ENCODE results near the gene SNX30.
A peak's percentile ranks its signal among the peaks of the same experiment; 100 is the strongest.
"Not testable (repeated sequence)": the region's sequence is repeated elsewhere in the genome, so short reads cannot be mapped to it uniquely, and the experiment has no call there.

Gene SNX30

DNA sequence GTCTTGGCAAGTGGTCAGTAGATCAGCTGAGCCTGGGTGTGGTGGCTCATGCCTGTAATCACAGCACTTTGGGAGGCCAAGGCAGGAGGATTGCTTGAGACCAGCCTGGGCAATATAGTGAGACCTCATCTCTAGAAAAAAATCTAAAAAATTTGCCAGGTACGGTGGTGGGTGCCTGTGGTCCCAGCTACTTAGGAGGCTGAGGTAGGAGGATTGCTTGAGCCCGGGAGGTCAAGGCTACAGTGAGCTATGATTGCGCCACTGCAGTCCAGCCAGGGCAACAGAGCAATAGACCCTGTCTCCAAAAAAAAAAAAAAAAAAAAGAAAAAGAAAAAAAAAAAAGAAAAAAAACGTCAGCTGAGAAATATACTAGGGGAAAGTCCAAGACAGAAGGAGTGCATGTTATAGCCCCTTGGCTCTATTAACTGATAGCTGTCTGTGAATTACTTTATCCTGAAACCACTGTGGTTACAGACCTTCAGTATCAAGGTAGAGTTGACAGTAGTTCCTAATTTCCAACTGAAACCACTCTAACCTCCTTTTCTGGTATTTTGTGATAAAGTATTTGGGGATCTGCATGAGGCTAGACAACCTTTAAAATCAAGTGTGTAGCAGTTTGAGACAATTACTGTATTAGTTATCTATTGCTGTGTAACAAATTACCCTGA, 30.3 kb upstream of the SNX30 start:
- Histone ChIP-seq H3K9me3 (ENCODE audit: control insufficient read depth, insufficient read depth, low read depth, low read length) (no peaks in the 10 kb centered on the region), H3K4me3 (ENCODE audit: low read depth, low read length) (no peak overlapping the region), H3K27ac (ENCODE audit: extremely low read depth, low read depth, low read length) (no peak overlapping the region), H3K4me1 (ENCODE audit: control insufficient read depth, insufficient read depth, low read length) (no peaks in the 10 kb centered on the region), H3K36me3 (ENCODE audit: control insufficient read depth in 2 of 2, insufficient read depth in 1 of 2, low read length in 2 of 2) (no peaks in the 10 kb centered on the region)
- ChIA-PET CTCF (interaction anchor here (0.6 to 4.3 kb wide), 4 partner anchors 73 to 620 kb away, joined by 3 to 20 read pairs (median 4); no protein-coding TSS in a partner anchor), POLR2A (no interaction called here)
- TF ChIP-seq WT1 (tag by site-specific recombination; IDR thresholded peaks at IDR 0.05), result no peak
- TF ChIP-seq, protein P1, sequence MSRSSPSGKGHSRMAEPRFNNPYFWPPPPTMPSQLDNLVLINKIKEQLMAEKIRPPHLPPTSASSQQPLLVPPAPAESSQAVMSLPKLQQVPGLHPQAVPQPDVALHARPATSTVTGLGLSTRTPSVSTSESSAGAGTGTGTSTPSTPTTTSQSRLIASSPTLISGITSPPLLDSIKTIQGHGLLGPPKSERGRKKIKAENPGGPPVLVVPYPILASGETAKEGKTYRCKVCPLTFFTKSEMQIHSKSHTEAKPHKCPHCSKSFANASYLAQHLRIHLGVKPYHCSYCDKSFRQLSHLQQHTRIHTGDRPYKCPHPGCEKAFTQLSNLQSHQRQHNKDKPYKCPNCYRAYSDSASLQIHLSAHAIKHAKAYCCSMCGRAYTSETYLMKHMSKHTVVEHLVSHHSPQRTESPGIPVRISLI (tag by site-specific recombination; IDR thresholded peaks at IDR 0.05), result 0 out of 2 replicates have a peak, but pooled peaks have one; percentile 29

DNA sequence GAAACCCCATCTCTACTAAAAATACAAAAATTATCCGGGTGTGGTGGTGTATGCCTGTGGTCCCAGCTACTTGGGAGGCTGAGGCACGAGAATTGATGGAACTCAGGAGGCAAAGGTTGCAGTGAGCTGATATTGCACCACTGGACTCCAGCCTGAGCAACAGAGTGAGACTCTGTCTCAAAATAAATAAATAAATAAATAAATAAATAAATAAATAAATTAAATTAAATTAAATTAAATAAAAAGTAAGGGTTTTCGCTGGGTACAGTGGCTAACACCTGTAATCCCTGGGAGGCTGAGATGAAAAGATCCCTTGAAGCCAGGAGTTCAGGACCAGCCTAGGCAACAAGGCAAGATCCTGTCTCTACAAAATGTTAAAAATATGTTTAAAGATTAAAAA, 27.8 kb upstream of the SNX30 start:
- H3K36me3 ChIP-seq (ENCODE audit: control insufficient read depth in 2 of 2, insufficient read depth in 1 of 2, low read length in 2 of 2); POLR2A ChIA-PET; H3K4me3 ChIP-seq (ENCODE audit: low read depth, low read length); H3K4me1 ChIP-seq (ENCODE audit: control insufficient read depth, insufficient read depth, low read length); H3K27ac ChIP-seq (ENCODE audit: extremely low read depth, low read depth, low read length); H3K9me3 ChIP-seq (ENCODE audit: control insufficient read depth, insufficient read depth, low read depth, low read length): not testable (repeated sequence)
- CTCF ChIA-PET, result interaction anchor here (0.6 kb wide), 1 partner anchor 971 kb away, joined by 3 read pairs; no protein-coding TSS in a partner anchor
- TF ChIP-seq ZNF394 (tag by site-specific recombination; IDR thresholded peaks at IDR 0.05; ENCODE audit: borderline replicate concordance) (peak; percentile 66; the same call in 1 of the 2 replicates), ZNF426 (tag by site-specific recombination; IDR thresholded peaks at IDR 0.05) (peak; percentile 39), ZNF555 (tag by site-specific recombination; conservative IDR thresholded peaks at IDR 0.05) (0 out of 2 replicates have a peak, but pooled peaks have one; percentile 13)
- TF ChIP-seq, protein P2, sequence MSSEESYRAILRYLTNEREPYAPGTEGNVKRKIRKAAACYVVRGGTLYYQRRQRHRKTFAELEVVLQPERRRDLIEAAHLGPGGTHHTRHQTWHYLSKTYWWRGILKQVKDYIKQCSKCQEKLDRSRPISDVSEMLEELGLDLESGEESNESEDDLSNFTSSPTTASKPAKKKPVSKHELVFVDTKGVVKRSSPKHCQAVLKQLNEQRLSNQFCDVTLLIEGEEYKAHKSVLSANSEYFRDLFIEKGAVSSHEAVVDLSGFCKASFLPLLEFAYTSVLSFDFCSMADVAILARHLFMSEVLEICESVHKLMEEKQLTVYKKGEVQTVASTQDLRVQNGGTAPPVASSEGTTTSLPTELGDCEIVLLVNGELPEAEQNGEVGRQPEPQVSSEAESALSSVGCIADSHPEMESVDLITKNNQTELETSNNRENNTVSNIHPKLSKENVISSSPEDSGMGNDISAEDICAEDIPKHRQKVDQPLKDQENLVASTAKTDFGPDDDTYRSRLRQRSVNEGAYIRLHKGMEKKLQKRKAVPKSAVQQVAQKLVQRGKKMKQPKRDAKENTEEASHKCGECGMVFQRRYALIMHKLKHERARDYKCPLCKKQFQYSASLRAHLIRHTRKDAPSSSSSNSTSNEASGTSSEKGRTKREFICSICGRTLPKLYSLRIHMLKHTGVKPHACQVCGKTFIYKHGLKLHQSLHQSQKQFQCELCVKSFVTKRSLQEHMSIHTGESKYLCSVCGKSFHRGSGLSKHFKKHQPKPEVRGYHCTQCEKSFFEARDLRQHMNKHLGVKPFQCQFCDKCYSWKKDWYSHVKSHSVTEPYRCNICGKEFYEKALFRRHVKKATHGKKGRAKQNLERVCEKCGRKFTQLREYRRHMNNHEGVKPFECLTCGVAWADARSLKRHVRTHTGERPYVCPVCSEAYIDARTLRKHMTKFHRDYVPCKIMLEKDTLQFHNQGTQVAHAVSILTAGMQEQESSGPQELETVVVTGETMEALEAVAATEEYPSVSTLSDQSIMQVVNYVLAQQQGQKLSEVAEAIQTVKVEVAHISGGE (tag by site-specific recombination; conservative IDR thresholded peaks at IDR 0.05; ENCODE audit: low read depth), result peak; percentile 45; the same call in 1 of the 2 replicates
- TF ChIP-seq, protein P3, sequence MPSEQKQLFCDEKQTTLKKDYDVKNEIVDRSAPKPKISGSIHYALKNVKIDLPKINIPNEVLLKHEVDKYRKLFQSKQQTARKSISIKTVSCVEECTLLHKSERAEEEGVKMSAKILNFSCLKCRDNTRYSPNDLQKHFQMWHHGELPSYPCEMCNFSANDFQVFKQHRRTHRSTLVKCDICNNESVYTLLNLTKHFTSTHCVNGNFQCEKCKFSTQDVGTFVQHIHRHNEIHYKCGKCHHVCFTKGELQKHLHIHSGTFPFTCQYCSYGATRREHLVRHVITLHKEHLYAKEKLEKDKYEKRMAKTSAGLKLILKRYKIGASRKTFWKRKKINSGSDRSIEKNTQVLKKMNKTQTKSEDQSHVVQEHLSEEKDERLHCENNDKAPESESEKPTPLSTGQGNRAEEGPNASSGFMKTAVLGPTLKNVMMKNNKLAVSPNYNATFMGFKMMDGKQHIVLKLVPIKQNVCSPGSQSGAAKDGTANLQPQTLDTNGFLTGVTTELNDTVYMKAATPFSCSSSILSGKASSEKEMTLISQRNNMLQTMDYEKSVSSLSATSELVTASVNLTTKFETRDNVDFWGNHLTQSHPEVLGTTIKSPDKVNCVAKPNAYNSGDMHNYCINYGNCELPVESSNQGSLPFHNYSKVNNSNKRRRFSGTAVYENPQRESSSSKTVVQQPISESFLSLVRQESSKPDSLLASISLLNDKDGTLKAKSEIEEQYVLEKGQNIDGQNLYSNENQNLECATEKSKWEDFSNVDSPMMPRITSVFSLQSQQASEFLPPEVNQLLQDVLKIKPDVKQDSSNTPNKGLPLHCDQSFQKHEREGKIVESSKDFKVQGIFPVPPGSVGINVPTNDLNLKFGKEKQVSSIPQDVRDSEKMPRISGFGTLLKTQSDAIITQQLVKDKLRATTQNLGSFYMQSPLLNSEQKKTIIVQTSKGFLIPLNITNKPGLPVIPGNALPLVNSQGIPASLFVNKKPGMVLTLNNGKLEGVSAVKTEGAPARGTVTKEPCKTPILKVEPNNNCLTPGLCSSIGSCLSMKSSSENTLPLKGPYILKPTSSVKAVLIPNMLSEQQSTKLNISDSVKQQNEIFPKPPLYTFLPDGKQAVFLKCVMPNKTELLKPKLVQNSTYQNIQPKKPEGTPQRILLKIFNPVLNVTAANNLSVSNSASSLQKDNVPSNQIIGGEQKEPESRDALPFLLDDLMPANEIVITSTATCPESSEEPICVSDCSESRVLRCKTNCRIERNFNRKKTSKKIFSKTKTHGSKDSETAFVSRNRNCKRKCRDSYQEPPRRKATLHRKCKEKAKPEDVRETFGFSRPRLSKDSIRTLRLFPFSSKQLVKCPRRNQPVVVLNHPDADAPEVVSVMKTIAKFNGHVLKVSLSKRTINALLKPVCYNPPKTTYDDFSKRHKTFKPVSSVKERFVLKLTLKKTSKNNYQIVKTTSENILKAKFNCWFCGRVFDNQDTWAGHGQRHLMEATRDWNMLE (tag by site-specific recombination; conservative IDR thresholded peaks at IDR 0.05; ENCODE audit: low read depth), result peak; percentile 59; the same call in 1 of the 2 replicates

DNA sequence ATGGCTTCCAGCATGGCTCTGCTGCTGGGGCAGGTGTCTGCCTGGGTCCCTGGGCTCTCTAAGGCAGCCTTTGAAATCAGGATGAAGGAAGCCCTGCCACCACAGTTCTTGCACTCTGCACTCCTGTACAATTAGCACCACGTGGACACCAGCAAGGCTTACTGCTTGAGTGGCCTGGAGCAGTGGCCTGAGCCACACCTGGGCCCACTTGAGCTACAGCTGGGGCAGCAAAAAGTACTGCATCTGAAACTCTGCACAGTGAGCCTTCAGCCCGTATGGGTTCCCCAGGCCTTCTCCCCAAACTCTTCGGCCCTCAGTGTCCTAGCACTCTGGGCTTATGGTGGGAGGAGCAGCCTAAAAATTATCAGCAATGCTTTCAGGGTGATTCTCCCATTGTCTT, 24.6 kb upstream of the SNX30 start:
- no peak overlapping the region for H3K4me3 ChIP-seq (ENCODE audit: low read depth, low read length)
- no peaks in the 10 kb centered on the region for H3K9me3 ChIP-seq (ENCODE audit: control insufficient read depth, insufficient read depth, low read depth, low read length)
- no peak overlapping the region for H3K27ac ChIP-seq (ENCODE audit: extremely low read depth, low read depth, low read length)
- ChIA-PET POLR2A (no interaction called here), CTCF (no interaction called here)
- H3K4me1 ChIP-seq (ENCODE audit: control insufficient read depth, insufficient read depth, low read length), result no peaks in the 10 kb centered on the region
- H3K36me3 ChIP-seq (ENCODE audit: control insufficient read depth in 2 of 2, insufficient read depth in 1 of 2, low read length in 2 of 2), result no peaks in the 10 kb centered on the region
- no peak for TF ChIP-seq SALL2 (tag by site-specific recombination; IDR thresholded peaks at IDR 0.05; ENCODE audit: borderline replicate concordance)
- no peak for TF ChIP-seq TCF7L2 (IDR thresholded peaks at IDR 0.05; ENCODE audit: borderline replicate concordance, low read depth, low read length)
- no peak for TF ChIP-seq ZSCAN16 (tag by site-specific recombination; IDR thresholded peaks at IDR 0.05)
- TF ChIP-seq ZNF223 (tag by site-specific recombination; IDR thresholded peaks at IDR 0.05), result no peak
- no peak for TF ChIP-seq ZNF777 (tag by site-specific recombination; IDR thresholded peaks at IDR 0.05; ENCODE audit: borderline replicate concordance)
- TF ChIP-seq SP2 (tag by site-specific recombination; IDR thresholded peaks at IDR 0.05), result no peak

Data from HEK293 (cell line).